HG02884 (cell line): ENCODE data around the gene ERVMER34-1.

Experiments used
- ATAC-seq: cut with Tn5 transposase; IDR thresholded peaks from one replicate; pipeline ENCODE4 v1.9.1; 2021; ENCODE audit warnings: mild to moderate bottlenecking, moderate library complexity; ENCODE audit not compliant: unreplicated experiment

The ERVMER34-1 gene, protein sequence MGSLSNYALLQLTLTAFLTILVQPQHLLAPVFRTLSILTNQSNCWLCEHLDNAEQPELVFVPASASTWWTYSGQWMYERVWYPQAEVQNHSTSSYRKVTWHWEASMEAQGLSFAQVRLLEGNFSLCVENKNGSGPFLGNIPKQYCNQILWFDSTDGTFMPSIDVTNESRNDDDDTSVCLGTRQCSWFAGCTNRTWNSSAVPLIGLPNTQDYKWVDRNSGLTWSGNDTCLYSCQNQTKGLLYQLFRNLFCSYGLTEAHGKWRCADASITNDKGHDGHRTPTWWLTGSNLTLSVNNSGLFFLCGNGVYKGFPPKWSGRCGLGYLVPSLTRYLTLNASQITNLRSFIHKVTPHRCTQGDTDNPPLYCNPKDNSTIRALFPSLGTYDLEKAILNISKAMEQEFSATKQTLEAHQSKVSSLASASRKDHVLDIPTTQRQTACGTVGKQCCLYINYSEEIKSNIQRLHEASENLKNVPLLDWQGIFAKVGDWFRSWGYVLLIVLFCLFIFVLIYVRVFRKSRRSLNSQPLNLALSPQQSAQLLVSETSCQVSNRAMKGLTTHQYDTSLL

DNA sequence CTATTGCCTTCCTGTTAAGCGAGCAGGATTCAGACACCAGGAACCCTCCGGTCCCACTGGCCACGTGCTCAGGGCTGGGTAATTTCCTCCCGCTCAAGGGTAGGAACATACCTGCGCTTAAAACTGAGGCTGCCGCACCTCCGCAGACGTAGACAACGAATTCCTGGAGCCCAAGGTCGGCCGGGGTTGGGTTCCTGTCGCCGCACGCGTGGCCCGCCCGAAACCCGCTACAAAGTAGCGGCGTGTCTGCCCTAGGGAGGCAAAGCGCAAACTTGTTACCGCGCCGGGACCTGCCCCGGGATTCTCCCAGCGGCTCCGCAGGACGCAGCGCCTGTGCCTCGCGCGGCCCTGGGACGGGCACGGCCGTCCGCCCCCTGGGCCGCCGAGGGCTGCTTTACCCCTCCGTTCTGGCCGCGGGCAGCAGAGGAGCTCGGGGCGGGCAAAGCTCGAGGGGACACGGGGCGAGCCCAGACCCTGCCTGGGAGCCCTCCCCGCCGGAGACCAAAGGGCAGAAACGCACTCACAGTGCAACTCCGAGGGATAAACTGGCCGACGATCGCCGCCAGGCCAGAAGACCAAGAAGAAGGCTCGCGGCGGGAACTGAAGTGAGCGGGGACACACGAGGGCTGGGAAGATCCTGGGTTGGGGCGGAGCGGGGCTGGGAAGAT lies at the start of gene ERVMER34-1:
Gene ERVMER34-1 (minus strand): TSS at position 607 of the 668 bp plus-strand sequence. CDS start 5,905 bp downstream, outside the sequence.
- ATAC-seq = no peak

DNA sequence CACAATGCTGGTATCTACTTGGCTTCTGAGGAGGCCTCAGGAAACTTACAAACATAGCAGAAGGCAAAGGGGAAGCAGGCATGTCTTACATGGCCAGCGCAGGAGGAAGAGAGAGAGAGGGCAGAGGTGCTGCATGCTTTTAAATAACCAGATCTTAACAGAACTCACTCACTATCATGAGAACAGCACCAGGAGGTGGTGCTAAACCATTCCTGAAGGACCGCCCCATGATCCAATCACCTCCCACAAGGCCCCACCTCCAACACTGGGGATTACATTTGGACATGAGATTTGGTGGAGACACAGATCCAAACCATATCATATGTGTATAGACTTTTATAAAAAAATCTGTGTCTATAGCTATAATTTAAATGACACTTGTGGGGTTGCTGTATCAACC lies 48.6 kb upstream of the ERVMER34-1 start:
- no peak for ATAC-seq

DNA sequence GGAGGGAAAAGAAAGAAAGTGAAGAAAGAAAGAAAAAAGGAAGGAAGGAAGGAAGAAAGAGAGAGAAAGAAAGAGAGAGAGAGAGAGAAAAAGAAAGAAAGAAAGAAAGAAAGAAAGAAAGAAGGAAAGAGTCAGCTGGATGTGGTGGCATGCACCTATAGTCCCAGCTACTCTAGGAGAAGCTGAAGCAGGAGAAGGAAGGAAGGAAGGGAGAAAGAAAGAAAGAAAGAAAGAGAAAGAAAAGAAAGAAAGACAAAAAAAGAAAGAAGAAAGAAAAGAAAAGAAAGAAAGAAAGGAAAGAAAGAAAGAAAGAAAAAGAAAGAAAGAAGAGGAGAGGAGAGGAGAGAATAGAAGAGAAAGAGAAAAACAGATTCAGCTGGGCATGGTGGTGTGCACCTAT lies 44.3 kb upstream of the ERVMER34-1 start:
- no peak for ATAC-seq

DNA sequence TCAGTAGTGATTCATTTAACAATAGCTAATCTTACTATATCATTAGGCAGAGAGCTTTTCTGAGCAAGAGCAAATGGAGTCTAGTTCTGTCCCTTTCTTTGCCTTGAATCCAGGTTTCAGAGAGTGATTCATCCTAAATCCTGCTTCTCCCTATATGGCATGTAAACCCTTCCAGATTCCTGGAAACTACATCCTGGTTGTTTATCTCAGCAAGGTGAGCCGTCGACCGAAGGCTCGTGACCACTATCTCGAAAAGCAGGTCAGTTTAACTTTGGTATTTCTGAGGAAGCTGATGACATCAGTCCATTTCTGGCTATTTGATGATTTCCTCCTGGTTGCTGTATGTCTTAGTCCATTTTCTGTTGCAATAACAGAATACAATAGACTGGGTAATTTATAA lies 40.7 kb upstream of the ERVMER34-1 start:
- ATAC-seq = no peak

DNA sequence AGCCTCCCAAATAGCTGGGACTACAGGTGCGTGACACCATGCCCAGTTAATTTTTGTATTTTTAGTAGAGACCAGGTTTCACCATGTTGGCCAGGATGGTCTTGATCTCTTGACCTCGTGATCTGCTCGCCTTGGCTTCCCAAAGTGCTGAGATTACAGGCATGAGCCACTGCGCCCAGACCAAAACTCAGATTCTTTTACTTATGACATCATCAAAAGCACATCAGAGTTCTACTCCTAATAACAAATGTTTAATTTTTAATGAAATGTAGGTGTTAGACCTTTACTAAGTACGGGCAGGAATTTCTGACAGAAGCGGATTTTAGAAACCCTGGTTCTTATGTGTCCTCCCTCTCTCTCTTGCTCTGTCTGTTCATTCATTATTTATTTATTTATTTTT lies 38.5 kb upstream of the ERVMER34-1 start:
- no peak for ATAC-seq

DNA sequence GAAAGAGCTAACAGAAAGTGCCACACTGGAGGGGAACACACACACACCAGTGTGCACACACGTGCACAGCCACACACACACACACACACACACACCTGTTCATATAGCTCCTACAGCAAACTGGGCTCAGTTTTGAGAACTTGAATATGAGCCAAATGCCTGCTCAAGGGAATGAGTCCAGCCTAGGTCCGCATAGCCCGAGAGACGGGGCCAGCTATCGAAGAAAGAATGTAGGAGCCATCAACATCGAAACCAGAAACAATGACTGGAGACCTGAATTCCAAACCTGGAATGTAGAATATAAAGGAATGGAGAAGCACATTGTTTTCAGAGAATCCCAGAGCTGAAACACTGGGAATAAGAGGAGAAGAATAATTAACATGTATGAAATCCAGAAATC lies 37.6 kb upstream of the ERVMER34-1 start:
- no peak for ATAC-seq

DNA sequence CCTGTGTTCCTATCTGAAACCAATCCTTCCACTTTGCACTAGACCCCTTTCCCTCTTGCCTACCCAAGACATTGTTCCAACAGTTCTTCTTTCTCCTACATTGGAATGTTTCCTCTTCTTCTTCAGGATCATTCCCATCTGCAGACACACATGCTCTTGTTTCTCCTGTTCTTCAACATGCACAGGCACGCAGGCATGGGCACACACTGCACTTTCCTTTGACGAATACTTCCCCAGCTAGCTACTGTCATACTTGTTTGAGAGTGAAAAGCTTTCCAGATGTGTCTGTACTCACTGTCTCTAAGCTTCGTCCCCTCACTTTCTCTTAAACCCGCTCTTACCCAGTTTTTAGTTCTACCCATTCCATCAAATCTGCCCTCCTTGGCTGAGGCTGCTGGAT lies 31.8 kb upstream of the ERVMER34-1 start:
- ATAC-seq = no peak

DNA sequence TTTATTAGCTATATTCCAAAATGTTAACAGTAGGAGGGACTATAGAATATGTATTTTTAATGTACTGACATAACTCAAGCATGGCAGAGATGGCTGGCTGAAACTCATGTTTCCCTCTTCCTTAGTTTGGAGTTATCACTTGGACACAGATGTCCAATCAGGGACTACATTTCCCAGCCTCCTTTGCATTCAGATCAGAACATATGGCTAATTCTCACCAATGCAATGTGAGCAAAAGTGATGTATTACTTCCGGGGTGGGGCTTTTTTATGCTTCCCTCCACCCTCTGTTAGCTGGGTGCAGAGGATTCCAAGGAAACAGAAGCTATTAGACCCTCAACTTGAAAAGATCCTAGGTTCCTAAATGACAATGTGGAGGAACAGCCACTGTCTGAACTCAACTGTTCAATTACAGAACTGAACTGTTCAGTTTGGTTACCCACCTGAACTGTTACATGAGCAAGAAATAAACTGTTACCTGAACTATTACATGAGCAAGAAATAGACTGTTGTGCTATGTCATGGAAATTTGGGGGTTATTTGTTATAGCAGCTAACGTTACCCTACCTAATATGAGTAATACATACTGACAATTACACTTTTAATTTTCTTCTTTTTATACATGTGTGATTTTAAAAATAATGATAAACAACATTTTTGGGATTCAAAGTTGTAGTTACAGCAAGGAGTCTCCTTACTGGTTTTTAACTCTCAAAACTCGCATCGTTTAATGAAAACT lies 29.6 kb upstream of the ERVMER34-1 start:
- no peak for ATAC-seq

DNA sequence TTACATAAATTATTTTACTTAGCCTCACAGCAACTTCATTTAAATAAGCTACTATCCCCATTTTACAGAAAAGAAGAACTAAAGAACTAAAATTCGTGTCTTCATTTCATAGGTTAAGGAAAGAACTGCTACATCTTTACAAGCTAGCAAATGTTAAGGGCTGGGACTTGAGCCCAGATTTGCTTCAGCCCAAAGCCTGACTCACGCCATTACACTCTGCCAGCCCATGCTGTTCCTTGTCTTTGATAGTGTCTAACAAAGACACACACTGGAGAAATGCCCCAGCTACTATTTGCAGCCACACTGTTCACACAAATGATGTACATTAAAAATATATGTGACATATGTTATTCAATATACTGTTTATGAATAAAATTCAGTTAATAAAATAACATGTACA lies 29.0 kb upstream of the ERVMER34-1 start:
- ATAC-seq = no peak

DNA sequence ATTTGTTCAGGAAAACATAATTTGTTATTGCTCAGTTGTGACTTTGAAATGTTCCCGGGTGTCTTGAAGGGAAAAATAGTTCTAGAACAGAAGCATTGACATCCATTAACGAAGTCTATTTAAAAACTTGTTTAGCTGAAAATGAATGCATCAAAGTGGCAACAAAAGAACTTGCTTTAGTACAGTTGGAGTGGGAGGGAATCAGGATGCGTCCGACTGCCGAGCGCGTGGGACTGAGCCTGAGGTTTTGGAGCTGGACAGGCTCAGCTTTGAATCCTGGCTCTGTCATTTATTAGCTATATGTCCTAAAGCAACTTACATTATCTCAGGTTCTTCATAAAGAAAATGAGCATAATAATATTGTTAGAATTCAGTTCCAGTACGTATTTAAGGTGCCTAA lies 9.0 kb upstream of the ERVMER34-1 start:
- ATAC-seq = no peak

DNA sequence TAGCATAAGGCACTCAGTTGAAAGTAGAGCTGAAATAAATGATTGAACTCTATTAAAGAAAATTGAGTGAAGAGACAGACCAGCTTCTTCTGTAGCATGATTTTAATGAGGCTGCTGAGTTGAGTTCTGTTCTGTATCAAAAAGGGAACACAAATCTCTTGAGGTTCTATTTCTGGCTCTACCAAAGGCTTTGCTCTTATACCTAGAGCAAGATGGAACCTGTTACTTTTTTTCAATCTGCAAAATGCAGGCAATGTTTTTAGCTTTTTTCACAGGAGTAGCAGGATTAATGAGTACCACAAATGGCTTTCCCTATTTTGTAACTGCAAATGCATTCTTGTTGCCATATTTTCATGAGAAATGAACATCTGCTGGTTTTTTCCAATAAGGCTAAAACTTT lies 4.2 kb upstream of the ERVMER34-1 start:
- ATAC-seq = no peak

DNA sequence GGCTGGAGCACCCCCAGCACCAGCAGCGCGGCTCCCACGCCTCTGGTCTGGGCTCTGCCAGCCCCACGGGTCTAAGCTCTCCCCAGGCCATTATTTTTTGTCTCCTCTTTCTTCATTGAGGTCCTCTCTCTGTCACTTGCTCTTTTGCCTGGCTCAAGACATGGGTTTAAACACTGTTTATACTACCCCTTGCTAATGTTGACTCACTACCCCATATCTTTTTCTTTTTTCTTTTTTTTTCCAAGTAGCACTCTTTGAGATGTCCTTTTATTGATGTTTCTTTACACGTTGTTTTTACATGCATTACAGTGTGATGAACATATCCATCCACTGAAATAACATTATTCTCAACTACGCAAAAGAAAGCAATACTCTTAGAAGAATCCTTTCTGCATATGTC lies 1.7 kb upstream of the ERVMER34-1 start:
- no peak for ATAC-seq

DNA sequence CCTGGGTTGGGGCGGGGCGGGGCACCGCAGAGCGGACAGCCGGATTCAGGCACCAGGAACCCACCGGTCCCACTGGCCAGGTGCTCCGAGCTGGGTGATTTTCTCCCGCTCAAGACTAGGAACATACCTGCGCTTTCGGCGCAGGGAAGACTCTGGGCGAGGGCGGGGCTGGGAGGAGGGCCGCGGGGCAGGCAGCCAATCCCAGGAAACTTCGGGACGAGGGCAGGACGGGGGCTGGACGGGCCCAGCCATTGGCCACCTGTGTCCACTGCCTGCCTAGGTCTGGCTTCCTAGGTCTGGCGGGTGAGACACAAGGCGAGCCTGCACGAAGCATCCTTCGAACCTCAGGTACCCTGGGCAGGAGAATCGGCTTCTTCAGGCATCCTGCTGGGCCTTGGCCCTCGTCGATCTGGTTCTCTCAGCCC lies 274 bp upstream of the ERVMER34-1 start:
- no peak for ATAC-seq

DNA sequence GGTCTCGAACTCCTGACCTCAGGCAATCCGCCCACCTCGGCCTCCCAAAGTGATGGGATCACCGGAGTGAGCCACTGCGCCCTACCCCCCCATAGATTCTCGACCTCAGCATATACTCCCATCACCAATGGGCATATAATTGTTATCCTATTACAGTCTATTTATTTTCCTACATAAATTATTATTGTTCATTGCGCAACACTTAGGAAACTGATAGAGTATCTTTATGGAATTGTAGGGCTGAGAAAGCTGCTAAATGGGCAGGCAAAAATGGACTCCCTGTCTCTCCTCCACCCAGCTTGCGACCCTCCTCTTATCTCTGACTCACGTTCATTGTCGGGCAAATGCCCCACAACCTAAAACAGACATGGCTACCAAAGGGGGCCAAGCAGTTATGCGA lies 1.0 kb downstream of the ERVMER34-1 start:
- ATAC-seq = no peak

DNA sequence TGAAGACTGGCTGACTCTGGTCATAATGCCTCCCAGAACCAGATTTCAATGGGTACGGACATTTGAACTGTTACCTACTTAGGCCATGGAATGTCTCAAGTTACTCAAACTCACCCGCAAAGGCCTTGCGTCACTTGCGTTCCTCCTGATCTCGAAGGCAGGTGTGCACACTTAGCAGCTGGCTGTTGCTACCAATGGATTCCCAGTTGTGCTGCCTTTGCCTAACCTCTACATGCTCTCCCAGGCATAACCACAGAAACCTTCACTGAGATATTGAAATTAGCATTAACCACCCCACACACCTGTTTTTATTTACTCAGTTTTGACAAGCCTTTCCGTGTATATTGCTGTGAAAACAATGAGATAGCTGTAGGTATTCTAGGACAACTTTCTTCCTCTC lies 2.8 kb downstream of the ERVMER34-1 start:
- no peak for ATAC-seq

DNA sequence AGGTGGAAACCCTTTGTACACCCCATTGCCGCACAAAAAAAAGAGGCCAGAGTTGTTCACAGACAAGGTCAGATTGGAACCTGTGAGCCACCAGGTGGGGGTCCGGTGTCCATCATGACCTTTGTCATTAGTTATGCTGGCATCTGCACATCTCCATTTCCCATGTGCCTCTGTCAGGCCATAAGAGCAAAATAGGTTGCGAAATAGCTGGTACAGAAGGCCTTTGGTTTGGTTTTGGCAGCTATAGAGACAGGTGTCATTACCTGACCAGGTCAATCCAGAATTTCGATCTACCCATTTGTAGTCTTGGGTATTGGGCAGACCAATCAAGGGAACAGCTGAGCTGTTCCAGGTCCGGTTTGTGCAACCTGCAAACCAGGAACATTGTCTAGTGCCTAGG lies 6.6 kb downstream of the ERVMER34-1 start:
- ATAC-seq = no peak

DNA sequence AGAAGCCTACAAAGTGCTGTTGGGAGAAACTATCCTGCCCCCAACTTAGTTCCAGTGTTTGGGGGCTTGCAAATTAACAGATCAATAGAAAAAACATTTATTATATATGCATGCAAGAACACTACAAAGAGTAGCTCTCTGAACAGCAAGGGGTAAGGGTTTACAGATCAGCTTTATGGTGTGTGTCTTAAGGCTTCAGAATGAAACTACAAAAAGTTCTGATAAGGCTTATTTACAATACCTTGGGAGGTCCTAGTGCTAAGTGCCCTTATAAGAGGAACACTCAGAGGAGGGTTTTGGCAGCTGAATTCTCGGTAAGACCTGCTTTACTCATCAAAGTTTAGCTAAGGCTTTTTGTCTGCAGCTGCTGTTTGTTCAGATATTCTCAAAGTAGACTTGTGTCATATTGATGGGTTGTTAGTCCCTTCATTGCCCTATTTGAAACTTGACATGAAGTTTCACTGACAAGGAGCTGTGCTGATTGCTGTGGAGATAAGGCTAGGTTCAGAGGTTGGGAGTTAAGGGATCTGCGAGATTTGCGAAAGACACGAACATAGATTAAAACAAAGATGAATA lies 7.7 kb downstream of the ERVMER34-1 start:
- ATAC-seq = no peak

DNA sequence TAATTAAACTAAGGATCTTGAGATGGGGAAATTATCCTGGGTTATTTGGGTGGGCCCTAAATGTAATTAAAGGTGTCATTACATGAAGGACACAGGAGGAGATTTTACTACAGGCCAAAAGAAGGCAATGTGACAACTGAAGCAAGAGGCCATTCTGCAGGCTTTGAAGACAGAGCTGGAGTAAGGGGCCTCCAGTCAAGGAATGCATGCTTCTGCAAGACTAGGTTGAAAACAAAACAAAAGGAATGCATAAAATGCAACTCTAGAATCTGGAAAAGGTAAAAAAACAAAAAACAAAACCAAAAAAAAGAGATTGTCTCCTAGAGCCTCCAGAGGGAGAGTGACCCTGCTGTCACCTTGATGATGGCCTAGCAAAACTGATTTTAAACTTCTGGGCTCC lies 21.6 kb downstream of the ERVMER34-1 start:
- ATAC-seq = no peak

DNA sequence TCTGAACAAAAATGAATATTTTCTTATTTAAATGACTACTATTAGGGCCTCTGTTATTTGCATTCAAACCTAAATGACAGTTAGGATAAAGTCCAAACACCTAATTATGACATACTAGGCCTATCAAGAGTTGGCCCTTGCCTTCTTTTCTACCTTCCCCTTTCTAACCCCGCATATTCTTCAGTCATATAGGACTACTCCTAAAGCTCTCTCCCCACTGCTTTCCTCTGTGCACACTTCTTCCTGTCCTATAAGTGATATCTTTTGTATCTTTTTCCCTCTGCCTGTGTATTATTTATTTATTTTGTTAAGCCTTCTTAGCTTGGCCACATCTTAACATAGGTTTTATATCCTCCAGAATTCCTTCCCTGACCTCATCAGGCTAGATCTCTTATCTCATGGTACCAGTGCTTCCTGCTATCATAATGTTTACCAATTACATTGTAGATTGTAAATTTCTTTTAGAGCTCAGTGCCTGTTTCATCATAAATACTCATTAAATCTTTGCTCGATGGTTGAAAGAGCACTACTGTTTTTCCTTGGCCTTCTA lies 22.5 kb downstream of the ERVMER34-1 start:
- ATAC-seq = no peak

DNA sequence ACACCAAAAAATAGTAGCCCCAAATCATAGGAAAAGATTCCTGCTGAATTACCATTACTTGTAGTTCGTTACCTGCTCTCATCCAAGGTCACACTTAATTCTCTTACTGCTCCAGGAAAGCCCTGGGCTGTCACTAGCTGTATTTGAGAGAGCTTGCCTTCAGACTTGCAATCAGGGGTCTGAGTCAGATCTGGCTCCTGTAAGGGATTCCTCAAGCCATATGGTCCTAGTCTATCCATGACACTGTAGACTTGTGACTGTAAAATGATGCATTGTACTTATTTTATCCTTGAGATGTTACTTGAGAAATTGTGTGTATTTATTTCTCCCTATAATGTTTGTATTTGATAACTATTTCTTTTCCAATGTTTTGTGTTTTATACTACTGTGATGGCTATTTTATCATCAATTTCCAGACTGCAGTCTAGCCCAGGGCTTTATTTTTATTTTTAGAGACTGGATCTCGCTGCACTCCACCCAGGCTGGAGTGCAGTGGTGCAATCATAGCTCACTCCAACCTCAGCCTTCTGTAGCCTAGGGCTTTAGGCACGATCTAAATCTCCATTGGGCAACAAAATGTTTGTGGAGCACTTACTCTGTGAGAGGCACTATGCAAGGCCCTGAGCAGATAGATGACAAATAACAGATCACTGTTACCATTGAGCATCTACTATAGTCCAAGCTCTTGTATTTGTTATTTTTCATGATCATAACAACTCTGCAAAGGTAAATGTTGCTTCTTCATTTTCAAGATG lies 24.2 kb downstream of the ERVMER34-1 start:
- no peak for ATAC-seq
